NCI-H1694 (cell line): ENCODE data around the gene TNNC1.

Source experiments
- DNase-seq: peaks from one replicate; lab custom pipeline; 2025; lab: John Stamatoyannopoulos, UW

Gene TNNC1

GRCh38 chr3:52484680-52485461, 31.0 kb upstream of the TNNC1 start:
- DNase-seq = no peak

- DNase-seq = no peak
These were observed 29.9 kb upstream of the TNNC1 start for GRCh38 chr3:52483577-52484381.

GRCh38 chr3:52483081-52483480, 29.2 kb upstream of the TNNC1 start:
- no peak for DNase-seq

- no peak for DNase-seq
These were observed 28.1 kb upstream of the TNNC1 start for GRCh38 chr3:52481819-52482521.

GRCh38 chr3:52480768-52481715, 27.2 kb upstream of the TNNC1 start:
- DNase-seq = no peak

GRCh38 chr3:52479877-52480575, 26.2 kb upstream of the TNNC1 start:
- DNase-seq = no peak

GRCh38 chr3:52479037-52479876, 25.4 kb upstream of the TNNC1 start:
- no peak for DNase-seq

GRCh38 chr3:52477796-52478095, 23.9 kb upstream of the TNNC1 start:
- no peak for DNase-seq

GRCh38 chr3:52477076-52477795, 23.4 kb upstream of the TNNC1 start:
- no peak for DNase-seq

GRCh38 chr3:52473026-52473425, 19.2 kb upstream of the TNNC1 start:
- no peak for DNase-seq

- no peak for DNase-seq
These were observed 18.6 kb upstream of the TNNC1 start for GRCh38 chr3:52472239-52473000.

GRCh38 chr3:52471371-52472238, 17.8 kb upstream of the TNNC1 start:
- no peak for DNase-seq

- DNase-seq = no peak
These were observed 17.1 kb upstream of the TNNC1 start for GRCh38 chr3:52470920-52471319.

- peak; percentile 50 for DNase-seq
These were observed 15.2 kb upstream of the TNNC1 start for GRCh38 chr3:52469001-52469400.

- DNase-seq = no peak
These were observed 14.5 kb upstream of the TNNC1 start for GRCh38 chr3:52468336-52468735.

GRCh38 chr3:52463416-52463815, 9.6 kb upstream of the TNNC1 start:
- DNase-seq = no peak

GRCh38 chr3:52461874-52462273, 8.0 kb upstream of the TNNC1 start:
- no peak for DNase-seq
